ENCODE results near the gene MYH10.
A peak's percentile ranks its signal among the peaks of the same experiment; 100 is the strongest.

DNA sequence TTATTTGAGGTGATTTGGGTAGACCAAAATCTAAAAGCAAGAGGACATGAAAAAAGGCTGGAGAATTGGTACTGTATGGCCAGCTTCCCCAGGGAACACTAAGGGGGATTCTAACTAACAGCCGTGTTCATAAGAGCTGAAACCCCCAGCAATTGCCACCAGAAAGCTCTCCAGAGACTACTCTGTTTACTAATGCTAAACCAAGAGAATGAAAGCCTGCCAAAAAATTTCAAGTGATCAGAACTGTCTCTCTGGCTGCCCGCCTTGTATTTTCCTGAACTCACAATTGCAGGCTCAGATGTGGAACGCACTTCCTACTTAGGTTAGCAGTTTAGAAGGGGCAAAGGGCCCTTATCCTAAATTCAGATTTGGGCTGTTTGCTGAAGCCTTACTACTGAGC, 24.1 kb downstream of the MYH10 start:
- TF ChIP-seq CTCF (IDR thresholded peaks at IDR 0.05; ENCODE audit: low read depth, low read length, missing input control) (no peak), EGR1 (IDR thresholded peaks at IDR 0.05; ENCODE audit: low read depth in 2 of 2) (no peak), RXRA (IDR thresholded peaks at IDR 0.05) (no peak), ZBTB33 (IDR thresholded peaks at IDR 0.05) (no peak), GABPA (IDR thresholded peaks at IDR 0.05 in 1 of 2, conservative IDR thresholded peaks at IDR 0.05 in 1 of 2) (no peak), RAD21 (IDR thresholded peaks at IDR 0.05) (no peak), TAF1 (conservative IDR thresholded peaks at IDR 0.05) (no peak), NR2F2 (IDR thresholded peaks at IDR 0.05) (peak; percentile 9), JUND (IDR thresholded peaks at IDR 0.05) (no peak), MAX (IDR thresholded peaks at IDR 0.05) (no peak)
- TF ChIP-seq, protein P1, sequence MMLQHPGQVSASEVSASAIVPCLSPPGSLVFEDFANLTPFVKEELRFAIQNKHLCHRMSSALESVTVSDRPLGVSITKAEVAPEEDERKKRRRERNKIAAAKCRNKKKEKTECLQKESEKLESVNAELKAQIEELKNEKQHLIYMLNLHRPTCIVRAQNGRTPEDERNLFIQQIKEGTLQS (IDR thresholded peaks at IDR 0.05): no peak

Data from liver (tissue), 3 donors.